Endothelial cell of umbilical vein (primary cell): ENCODE data around the gene SUFU.

ENCODE experiments used
- CTCF ChIP-seq, 2 donors: IDR thresholded peaks; 1 replicate in 1 of 2; 2 replicates in 1 of 2; pipeline ENCODE4 v1.5.1; 2011; ENCODE audit warnings: low read length in 2 of 2, mild to moderate bottlenecking in 2 of 2, moderate library complexity in 2 of 2, control low read depth in 1 of 2, inconsistent platforms in 1 of 2, low read depth in 1 of 2; ENCODE audit not compliant: insufficient read depth in 1 of 2; ENCODE audit errors: extremely low read depth in 1 of 2
- EZH2 ChIP-seq: IDR thresholded peaks from 2 replicates; pipeline ENCODE4 v1.6.1; 2012; ENCODE audit warnings: borderline replicate concordance, low read depth, mild to moderate bottlenecking, moderate library complexity, low read length, inconsistent platforms; ENCODE audit not compliant: severe bottlenecking
- FOS ChIP-seq: IDR thresholded peaks from 2 replicates; pipeline ENCODE4 v1.6.1; 2011; ENCODE audit warnings: mild to moderate bottlenecking, low read length, moderate library complexity, borderline replicate concordance; ENCODE audit not compliant: insufficient read depth
- GATA2 ChIP-seq: IDR thresholded peaks from 2 replicates; pipeline ENCODE4 v1.7.0; 2011; ENCODE audit warnings: low read depth, mild to moderate bottlenecking, moderate library complexity, mixed read lengths, low read length; ENCODE audit not compliant: insufficient read length, insufficient read depth
- JUN ChIP-seq: IDR thresholded peaks from 2 replicates; pipeline ENCODE4 v1.6.1; 2011; ENCODE audit warnings: borderline replicate concordance, low read depth; ENCODE audit not compliant: insufficient read length, insufficient read depth
- MAX ChIP-seq: IDR thresholded peaks from 2 replicates; pipeline ENCODE4 v1.6.1; 2011; ENCODE audit not compliant: insufficient read depth, insufficient read length
- POLR2A ChIP-seq: IDR thresholded peaks from 2 replicates; pipeline ENCODE4 v1.6.1; 2012; ENCODE audit warnings: low read depth, mild to moderate bottlenecking, control low read depth, low read length
- POLR2AphosphoS5 ChIP-seq: IDR thresholded peaks from 2 replicates; pipeline ENCODE4 v1.6.1; 2012; ENCODE audit warnings: low read depth, mild to moderate bottlenecking, control low read depth, low read length, moderate library complexity; ENCODE audit not compliant: insufficient read depth

- no peak for TF ChIP-seq POLR2A
- no peak for TF ChIP-seq POLR2AphosphoS5
- TF ChIP-seq CTCF (IDR thresholded peaks at IDR 0.05; ENCODE audit: extremely low read depth in 1 of 2, insufficient read depth in 1 of 2, low read depth in 1 of 2, low read length in 2 of 2), result no peak
- TF ChIP-seq MAX, result no peak
- no peak for TF ChIP-seq JUN
- no peak for TF ChIP-seq EZH2
- TF ChIP-seq FOS, result no peak
- no peak for TF ChIP-seq GATA2
Measured at GRCh38 chr10:102554531-102554930, 50.8 kb downstream of the SUFU start.
